Rectal smooth muscle tissue (tissue), 1 donor: ENCODE data around the gene TPD52L2.
"Not testable (repeated sequence)": the region's sequence is repeated elsewhere in the genome, so short reads cannot be mapped to it uniquely, and the experiment has no call there.

Source experiments
- H3K27ac ChIP-seq: one replicate; pipeline ENCODE4 v1.7.0; 2013; ENCODE audit warnings: low read depth, low read length, inconsistent platforms
- H3K27me3 ChIP-seq: one replicate; pipeline ENCODE4 v1.7.0; 2013; ENCODE audit warnings: low read length; ENCODE audit not compliant: control insufficient read depth, insufficient read depth
- H3K36me3 ChIP-seq: one replicate; pipeline ENCODE4 v1.7.0; 2013; ENCODE audit warnings: low read length; ENCODE audit not compliant: control insufficient read depth, insufficient read depth
- H3K4me1 ChIP-seq: one replicate; pipeline ENCODE4 v1.7.0; 2013; ENCODE audit warnings: low read length; ENCODE audit not compliant: control insufficient read depth, insufficient read depth
- H3K4me3 ChIP-seq: one replicate; pipeline ENCODE4 v1.7.0; 2013; ENCODE audit warnings: low read length
- H3K9ac ChIP-seq: one replicate; pipeline ENCODE4 v1.7.0; 2013; ENCODE audit warnings: low read length

TPD52L2 gene

DNA sequence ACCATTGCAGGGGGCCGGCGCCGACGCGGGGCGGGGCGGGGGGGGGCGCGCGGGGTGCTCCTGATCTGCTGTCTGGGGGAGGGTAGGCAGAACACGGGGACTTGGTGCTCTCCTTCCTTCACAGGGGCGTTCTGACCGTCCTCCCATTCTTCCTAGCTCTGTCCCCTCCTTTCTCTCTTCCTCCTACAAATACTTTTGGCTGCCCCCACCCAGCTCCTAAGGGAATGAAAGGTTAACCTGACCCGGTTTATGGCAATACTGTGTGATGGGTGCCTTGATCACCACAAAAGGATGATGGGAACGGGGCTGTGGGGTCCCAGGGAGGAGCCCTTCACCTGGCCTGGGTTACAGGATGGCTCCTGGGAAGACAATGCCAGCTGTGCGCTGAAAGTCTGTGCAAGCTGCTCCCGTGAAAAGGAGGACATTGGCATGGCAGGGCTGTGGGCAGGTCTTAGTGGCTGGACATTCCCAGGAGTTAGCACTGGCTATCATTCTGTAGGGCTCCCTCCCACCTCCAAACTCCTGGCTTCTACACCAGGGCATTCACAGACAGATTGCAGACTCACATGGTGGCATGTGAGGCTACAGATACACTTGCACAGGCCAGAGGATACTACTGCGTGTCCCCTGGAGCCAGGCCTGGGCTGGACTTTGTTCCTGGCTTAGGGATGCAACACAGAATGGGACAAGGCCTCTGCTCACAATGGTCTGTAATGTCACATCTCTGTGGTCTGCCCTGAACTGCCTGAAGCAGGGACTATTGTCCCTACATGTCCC is 1.9 kb upstream of the TPD52L2 start:
- no peaks in the 10 kb centered on the region for H3K27me3 ChIP-seq
- H3K4me1 ChIP-seq: peaks cover 4% of the 10 kb centered on the region
- peak overlapping the region; percentile 45 for H3K9ac ChIP-seq
- peak overlapping the region; percentile 95 for H3K4me3 ChIP-seq
- H3K27ac ChIP-seq: peak overlapping the region; percentile 47
- peaks cover 5% of the 10 kb centered on the region for H3K36me3 ChIP-seq

DNA sequence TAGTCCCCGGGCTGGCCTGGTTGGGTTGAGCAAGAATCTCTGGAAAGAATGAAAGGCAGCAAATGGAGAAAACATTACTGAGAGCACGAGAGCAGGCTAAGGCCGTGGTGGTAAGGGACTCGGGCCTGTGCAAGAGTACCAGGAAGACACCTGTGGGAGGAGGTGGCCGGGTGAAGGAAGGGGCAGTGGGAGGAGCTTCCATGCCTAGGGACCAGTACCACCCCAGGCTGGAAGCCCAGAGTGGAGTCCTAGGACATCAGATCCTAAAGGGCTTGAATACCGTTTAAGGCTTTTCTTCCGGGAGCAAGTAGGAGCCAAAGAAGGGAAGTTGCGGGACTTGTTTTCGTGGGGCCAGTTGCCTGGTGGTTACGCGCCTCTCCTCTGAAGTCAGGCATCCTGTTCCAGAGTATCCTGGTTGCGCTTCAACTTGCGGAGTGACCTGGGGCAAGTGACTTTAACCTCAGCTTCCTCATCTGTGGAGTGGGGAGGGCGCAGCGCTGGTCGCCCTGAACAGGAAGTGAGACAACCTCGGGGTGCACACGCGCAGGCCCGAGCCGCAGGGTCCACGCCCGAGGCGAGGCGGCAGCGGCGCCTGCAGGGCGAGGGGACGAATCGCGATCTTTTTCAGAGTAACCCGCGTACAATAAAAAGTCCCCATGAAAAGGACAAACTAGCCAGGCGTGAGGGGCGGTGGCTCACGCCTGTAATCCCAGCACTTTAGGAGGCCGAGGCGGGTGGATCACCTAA is 1.1 kb upstream of the TPD52L2 start:
- no peaks in the 10 kb centered on the region for H3K27me3 ChIP-seq
- peaks cover 6% of the 10 kb centered on the region for H3K36me3 ChIP-seq
- H3K4me1 ChIP-seq: peaks cover 2% of the 10 kb centered on the region
- H3K9ac ChIP-seq: peak overlapping the region; percentile 45
- peak overlapping the region; percentile 95 for H3K4me3 ChIP-seq
- peak overlapping the region; percentile 77 for H3K27ac ChIP-seq

DNA sequence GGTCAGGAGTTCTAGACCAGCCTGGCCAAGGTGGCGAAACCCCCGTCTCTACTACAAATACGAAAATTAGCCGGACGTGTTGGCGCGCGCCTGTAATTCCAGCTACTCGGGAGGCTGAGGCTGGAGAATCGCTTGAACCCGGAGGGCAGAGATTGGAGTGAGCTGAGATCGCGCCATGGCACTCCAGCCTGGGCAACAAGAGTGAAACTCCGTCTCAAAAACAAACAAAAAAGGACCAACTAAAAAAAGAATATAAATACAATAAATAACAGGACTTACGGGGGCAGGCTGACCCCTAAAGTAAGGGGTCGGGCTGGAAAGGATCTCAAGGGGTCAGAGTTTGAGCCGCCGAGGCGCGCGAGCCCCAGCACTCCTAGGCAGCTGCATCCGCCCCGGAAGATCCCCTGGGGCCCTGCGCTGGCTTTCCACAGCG is 509 bp upstream of the TPD52L2 start:
- Histone ChIP-seq H3K4me1 (peaks cover 2% of the 10 kb centered on the region), H3K9ac (peak overlapping the region; percentile 24), H3K27me3 (no peaks in the 10 kb centered on the region), H3K27ac (peak overlapping the region; percentile 77), H3K4me3 (peak overlapping the region; percentile 95), H3K36me3 (peaks cover 7% of the 10 kb centered on the region)

DNA sequence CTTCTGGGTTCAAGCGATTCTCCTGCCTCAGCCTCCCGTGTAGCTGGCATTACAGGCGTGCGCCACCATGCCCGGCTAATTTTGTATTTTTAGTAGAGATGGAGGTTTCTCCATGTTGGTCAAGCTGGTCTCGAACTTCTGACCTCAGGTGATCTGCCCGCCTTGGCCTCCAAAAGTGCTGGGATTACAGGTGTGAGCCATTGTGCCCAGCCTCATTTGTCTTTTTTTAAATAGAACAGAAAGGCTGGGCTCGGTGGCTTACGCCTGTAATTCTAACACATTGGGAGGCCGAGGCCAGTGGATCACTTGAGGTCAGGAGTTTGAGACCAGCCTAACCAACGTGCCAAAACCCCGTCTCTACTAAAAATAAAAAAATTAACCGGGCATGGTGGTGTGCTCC is 2.0 kb downstream of the TPD52L2 start:
- H3K4me1 ChIP-seq, H3K9ac ChIP-seq, H3K27me3 ChIP-seq, H3K36me3 ChIP-seq, H3K27ac ChIP-seq, H3K4me3 ChIP-seq: not testable (repeated sequence)

DNA sequence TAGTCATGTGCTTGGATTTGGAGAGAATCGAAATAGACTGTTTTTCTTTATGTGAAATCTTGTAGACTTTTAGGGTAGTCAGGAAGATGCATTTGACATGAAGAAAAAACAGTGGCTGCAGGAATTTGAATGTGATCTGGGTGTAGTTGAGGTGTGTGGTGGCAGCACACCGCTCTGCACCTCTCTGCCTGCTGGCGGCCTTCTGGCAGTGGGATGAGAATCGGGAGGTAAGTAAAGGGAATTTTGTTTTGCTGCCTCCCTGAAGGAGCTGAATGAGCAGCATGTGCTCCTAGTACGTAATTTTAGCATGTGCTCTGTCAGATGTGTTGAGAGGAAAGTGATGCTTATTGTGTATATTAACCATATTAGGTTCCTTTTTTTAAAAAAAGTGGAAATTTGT is 3.2 kb downstream of the TPD52L2 start:
- no peak overlapping the region for H3K9ac ChIP-seq
- H3K27me3 ChIP-seq: no peaks in the 10 kb centered on the region
- H3K27ac ChIP-seq: no peak overlapping the region
- H3K4me1 ChIP-seq: peaks cover 2% of the 10 kb centered on the region
- H3K4me3 ChIP-seq: no peak overlapping the region
- peaks cover 6% of the 10 kb centered on the region for H3K36me3 ChIP-seq

DNA sequence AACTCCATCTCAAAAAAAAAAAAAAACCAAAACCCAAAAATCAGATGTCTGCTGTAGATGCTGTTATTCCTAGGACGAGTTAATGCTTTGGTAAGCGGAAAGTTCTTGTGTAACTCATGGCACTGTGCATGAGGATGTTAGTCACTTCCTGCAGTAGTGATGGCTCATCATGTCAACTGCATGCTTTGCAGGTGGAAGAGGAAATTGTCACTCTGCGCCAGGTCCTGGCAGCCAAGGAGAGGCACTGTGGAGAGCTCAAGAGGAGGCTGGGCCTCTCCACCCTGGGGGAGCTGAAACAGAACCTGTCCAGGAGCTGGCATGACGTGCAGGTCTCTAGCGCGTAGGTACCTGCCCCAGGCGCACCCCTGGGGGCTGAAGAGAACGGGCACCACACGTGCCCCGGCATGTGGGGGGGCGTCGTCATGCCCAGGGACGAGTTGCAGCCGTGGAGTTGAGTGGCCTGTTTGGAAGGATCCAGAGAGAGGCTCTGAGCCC is 8.5 kb downstream of the TPD52L2 start:
- Histone ChIP-seq H3K27me3 (no peaks in the 10 kb centered on the region), H3K4me3 (no peak overlapping the region), H3K27ac (no peak overlapping the region), H3K9ac (no peak overlapping the region), H3K4me1 (no peaks in the 10 kb centered on the region), H3K36me3 (peaks cover 29% of the 10 kb centered on the region)

DNA sequence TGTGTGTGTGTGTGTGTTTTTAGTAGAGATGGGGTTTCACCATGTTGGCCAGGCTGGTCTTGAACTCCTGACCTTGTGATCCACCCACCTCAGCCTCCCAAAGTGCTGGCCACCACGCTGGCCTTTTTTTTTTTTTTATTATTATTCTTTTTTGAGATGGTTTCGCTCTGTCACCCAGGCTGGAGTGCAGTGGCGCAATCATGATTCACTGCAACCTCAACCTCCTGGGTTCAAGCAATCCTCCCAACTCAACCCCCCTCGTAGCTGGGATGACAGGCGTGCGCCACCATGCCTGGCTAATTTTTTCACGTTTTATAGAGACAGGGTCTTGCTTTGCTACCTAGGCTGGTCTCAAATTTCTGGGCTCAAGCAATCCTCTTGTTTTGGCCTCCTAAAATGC is 9.2 kb downstream of the TPD52L2 start:
- not testable (repeated sequence) for H3K27ac ChIP-seq, H3K4me1 ChIP-seq, H3K4me3 ChIP-seq, H3K9ac ChIP-seq, H3K27me3 ChIP-seq
- peaks cover 27% of the 10 kb centered on the region for H3K36me3 ChIP-seq

DNA sequence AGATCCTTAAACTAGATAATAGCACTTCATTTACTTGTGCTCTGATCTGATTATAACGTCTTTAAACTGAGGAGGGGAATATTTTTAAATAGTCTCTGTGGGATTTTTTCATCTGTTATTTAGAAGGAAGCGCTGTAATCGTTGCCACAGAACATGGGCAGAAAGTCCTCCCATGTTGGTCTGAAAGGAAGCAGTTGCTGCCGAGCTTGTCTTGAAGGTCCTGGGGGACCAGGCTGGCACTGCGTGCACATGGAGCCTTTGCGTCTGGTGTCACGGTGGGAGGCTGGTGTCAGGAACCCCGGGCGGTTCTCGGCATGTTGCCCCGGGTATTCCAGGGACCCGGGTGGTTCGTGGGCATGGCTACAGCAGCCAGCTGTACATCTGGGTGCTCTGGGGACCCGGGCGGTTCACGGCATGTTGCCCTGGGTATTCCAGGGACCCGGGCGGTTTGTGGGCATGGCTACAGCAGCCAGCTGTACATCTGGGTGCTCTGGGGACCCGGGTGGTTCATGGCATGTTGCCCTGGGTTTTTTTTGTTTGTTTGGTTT is 11.5 kb downstream of the TPD52L2 start:
- no peak overlapping the region for H3K9ac ChIP-seq
- H3K27ac ChIP-seq: no peak overlapping the region
- H3K4me3 ChIP-seq: no peak overlapping the region
- peaks cover 28% of the 10 kb centered on the region for H3K36me3 ChIP-seq
- no peaks in the 10 kb centered on the region for H3K27me3 ChIP-seq
- no peaks in the 10 kb centered on the region for H3K4me1 ChIP-seq

DNA sequence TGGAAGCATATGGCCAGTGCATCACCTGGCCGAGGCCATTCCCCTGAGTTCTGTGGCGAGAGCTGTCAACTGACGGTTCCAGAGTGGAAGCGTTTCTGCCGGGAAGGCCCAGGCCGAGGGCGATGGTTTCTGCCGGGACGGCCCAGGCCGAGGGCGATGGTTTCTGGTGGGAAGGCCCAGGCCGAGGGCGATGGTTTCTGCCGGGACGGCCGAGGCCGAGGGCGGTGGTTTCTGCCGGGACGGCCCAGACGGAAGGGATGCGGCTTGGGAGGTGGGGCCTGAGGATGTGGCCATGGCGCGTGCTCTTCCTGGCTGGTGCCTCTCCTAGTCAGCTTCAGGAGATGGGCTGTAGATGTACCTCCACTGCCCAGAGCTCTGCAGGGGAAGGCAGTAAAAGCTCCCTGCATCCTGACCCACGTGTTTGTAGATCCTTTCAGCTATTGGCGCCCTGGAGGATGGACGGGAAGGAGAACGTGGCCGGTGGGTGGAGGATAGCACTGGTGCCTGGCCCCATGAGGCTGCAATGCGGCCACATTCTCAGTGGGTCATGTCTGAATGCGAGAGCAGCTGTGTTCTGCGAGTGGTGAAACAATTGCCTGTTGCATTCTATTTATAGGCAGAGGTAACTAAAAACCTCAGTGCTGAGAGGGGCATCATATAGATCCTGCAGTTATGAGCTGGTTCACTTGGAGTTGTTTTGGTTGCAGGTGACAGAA is 12.8 kb downstream of the TPD52L2 start:
- Histone ChIP-seq H3K4me1 (no peaks in the 10 kb centered on the region), H3K27ac (no peak overlapping the region), H3K9ac (no peak overlapping the region), H3K36me3 (peaks cover 29% of the 10 kb centered on the region), H3K4me3 (no peak overlapping the region), H3K27me3 (no peaks in the 10 kb centered on the region)

DNA sequence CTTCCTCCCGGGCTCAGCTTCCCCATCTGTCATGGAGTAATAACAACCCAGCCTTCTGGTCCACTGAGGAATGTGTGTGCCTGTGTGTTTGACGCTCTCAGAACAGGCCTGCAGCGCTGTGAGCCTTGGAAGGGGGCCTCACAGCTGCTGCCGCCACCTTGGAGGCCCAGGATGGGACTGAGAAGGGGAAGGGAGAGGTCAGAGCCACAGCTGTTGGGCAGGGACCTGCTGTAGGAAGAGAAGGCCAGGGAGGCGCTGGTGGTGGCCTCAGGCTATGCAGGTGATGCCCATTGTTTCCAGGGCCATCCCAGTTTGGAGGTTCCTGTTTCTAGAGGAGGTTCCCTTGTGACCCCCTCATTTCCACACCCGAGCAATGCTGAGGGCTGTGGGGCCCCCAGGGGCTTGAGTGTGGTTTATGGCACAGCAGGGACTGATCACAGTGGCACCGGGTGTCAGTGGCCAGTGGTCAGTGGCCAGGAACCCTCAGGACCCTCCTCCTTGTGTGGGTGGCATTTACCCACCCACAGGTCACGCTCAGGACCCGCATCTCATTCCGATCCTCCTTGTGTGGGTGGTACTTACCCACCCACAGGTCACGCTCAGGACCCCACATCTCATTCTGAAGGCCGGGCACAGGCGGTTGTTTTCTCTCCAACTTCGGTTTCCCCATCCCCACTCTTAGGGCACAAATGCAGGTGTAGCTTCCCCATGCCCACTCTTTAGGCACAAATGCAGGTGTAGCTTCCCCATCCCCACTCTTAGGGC is 14.0 kb downstream of the TPD52L2 start:
- Histone ChIP-seq H3K9ac (no peak overlapping the region), H3K27me3 (no peaks in the 10 kb centered on the region), H3K36me3 (peaks cover 28% of the 10 kb centered on the region), H3K4me1 (no peaks in the 10 kb centered on the region), H3K27ac (no peak overlapping the region), H3K4me3 (no peak overlapping the region)

DNA sequence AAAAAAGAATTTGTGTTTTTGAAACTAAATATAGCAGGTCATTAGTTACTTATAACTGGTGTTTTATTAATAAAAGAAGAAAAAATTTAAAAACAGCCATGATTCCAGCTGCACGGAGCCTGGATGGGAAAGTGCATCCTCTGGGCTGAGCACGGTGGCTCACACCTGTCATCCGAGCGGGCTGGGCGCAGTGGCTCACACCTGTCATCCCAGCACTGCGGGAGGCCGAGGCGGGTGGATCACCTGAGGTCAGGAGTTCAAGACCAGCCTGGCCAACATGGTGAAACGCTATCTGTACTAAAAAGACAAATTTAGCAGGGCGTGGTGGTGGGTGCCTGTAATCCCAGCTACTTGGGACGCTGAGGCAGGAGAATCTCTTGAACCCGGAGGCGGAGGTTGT is 15.8 kb downstream of the TPD52L2 start:
- peaks cover 21% of the 10 kb centered on the region for H3K36me3 ChIP-seq
- not testable (repeated sequence) for H3K27ac ChIP-seq

More for the DNA sequence above, 15.8 kb downstream of the TPD52L2 start:
- not testable (repeated sequence) for H3K9ac ChIP-seq, H3K4me1 ChIP-seq, H3K27me3 ChIP-seq, H3K4me3 ChIP-seq
